Measurements from ENCODE around the gene CLEC18A. TPM values are rescaled to one million over a fixed set of nuclear protein-coding genes. Genes with fewer than 3 reads are reported as not detected.

The CLEC18A gene
- total and polyA plus RNA-seq, 2 donors (not counting 1 experiment from before 2014, with no cell fraction given) = 0.52 to 2.2 TPM

GRCh38 chr16:69924041-69924775 is 26.9 kb upstream of the CLEC18A start:
- POLR2A ChIA-PET = no interaction called here
- H3K9me3 Mint-ChIP-seq (ENCODE audit: insufficient read depth) = no peaks in the 10 kb centered on the region
- H3K27me3 ChIP-seq (replicated peaks in 1 of 4; ENCODE audit: control extremely low read depth in 1 of 4, control insufficient read depth in 3 of 4, insufficient read depth in 4 of 4, low read length in 3 of 4) = no peaks in the 10 kb centered on the region
- no peaks in the 10 kb centered on the region for H3K4me1 Mint-ChIP-seq
- no peak overlapping the region for H3K9ac ChIP-seq (ENCODE audit: low read length)
- H3K4me3 Mint-ChIP-seq = no peak overlapping the region
- no peak for TF ChIP-seq CTCF (IDR thresholded peaks at IDR 0.05)
- TF ChIP-seq EZH2 (IDR thresholded peaks at IDR 0.05; ENCODE audit: borderline replicate concordance, insufficient read depth, low read depth, low read length, poor library complexity, severe bottlenecking) = no peak
- WGBS (ENCODE audit: insufficient coverage) = 100% methylated on average over 2 of the region's 11 CpGs
- ATAC-seq (ENCODE audit: low read depth) (no peak), DNase-seq (no peak)
- peaks cover 0 to 29% of the 10 kb centered on the region in 2 experiments for H3K36me3 ChIP-seq (replicated peaks in 1 of 2; ENCODE audit: control extremely low read depth in 1 of 2, control insufficient read depth in 1 of 2, extremely low read depth in 1 of 2, insufficient read depth in 2 of 2, low read length in 1 of 2)
- no peak overlapping the region for H3K27ac ChIP-seq (ENCODE audit: low read length in 2 of 2)
- intact Hi-C loops (cut with micrococcal nuclease) = no loop called here
- no peaks in the 10 kb centered on the region for H3K79me2 ChIP-seq (ENCODE audit: control insufficient read depth, insufficient read depth, low read length)
- no peak overlapping the region for H3K4me3 ChIP-seq (ENCODE audit: control extremely low read depth in 1 of 5, extremely low read depth in 1 of 5, insufficient read depth in 1 of 5, low read depth in 2 of 5, low read length in 4 of 5)
- no peak overlapping the region for H3K27ac Mint-ChIP-seq
- no peak overlapping the region for H2AFZ ChIP-seq (ENCODE audit: insufficient read depth, low read depth, low read length, poor library complexity, severe bottlenecking)
- H3K4me1 ChIP-seq (ENCODE audit: control insufficient read depth in 2 of 2, insufficient read depth in 2 of 2, low read length in 2 of 2) = no peaks in the 10 kb centered on the region
- CTCF ChIA-PET = interaction anchor here (0.7 kb wide), 1 partner anchor 524 kb away, joined by 5 read pairs; no protein-coding TSS in a partner anchor
- H3K4me2 ChIP-seq (replicated peaks; ENCODE audit: low read depth, low read length, poor library complexity, severe bottlenecking) = no peak overlapping the region
- H4K20me1 ChIP-seq (ENCODE audit: control insufficient read depth, insufficient read depth, low read length, poor library complexity, severe bottlenecking) = no peaks in the 10 kb centered on the region
- no peaks in the 10 kb centered on the region for H3K9me3 ChIP-seq (ENCODE audit: control extremely low read depth in 1 of 3, control insufficient read depth in 2 of 3, insufficient read depth in 1 of 3, low read length in 2 of 3)
- no peaks in the 10 kb centered on the region for H3K27me3 Mint-ChIP-seq

- ATAC-seq (ENCODE audit: low read depth) = no peak
- H2AFZ ChIP-seq (ENCODE audit: insufficient read depth, low read depth, low read length, poor library complexity, severe bottlenecking) = no peak overlapping the region
- TF ChIP-seq EZH2 (IDR thresholded peaks at IDR 0.05; ENCODE audit: borderline replicate concordance, insufficient read depth, low read depth, low read length, poor library complexity, severe bottlenecking) = no peak
- TF ChIP-seq CTCF (IDR thresholded peaks at IDR 0.05) = no peak
- DNase-seq = no peak
- intact Hi-C loops (cut with micrococcal nuclease) = no loop called here
- Mint-ChIP-seq H3K27ac (no peak overlapping the region), H3K4me1 (no peaks in the 10 kb centered on the region), H3K9me3 (ENCODE audit: insufficient read depth) (no peaks in the 10 kb centered on the region), H3K27me3 (no peaks in the 10 kb centered on the region), H3K4me3 (no peak overlapping the region)
- peaks cover 0 to 32% of the 10 kb centered on the region in 2 experiments for H3K36me3 ChIP-seq (replicated peaks in 1 of 2; ENCODE audit: control extremely low read depth in 1 of 2, control insufficient read depth in 1 of 2, extremely low read depth in 1 of 2, insufficient read depth in 2 of 2, low read length in 1 of 2)
- H3K4me2 ChIP-seq (replicated peaks; ENCODE audit: low read depth, low read length, poor library complexity, severe bottlenecking) = no peak overlapping the region
- H3K9ac ChIP-seq (ENCODE audit: low read length) = no peak overlapping the region
- H4K20me1 ChIP-seq (ENCODE audit: control insufficient read depth, insufficient read depth, low read length, poor library complexity, severe bottlenecking) = no peaks in the 10 kb centered on the region
- CTCF ChIA-PET = no interaction called here
- POLR2A ChIA-PET = no interaction called here
- H3K27ac ChIP-seq (ENCODE audit: low read length in 2 of 2) = no peak overlapping the region
- H3K79me2 ChIP-seq (ENCODE audit: control insufficient read depth, insufficient read depth, low read length) = no peaks in the 10 kb centered on the region
- H3K27me3 ChIP-seq (replicated peaks in 1 of 4; ENCODE audit: control extremely low read depth in 1 of 4, control insufficient read depth in 3 of 4, insufficient read depth in 4 of 4, low read length in 3 of 4) = no peaks in the 10 kb centered on the region
- no peak overlapping the region for H3K4me3 ChIP-seq (ENCODE audit: control extremely low read depth in 1 of 5, extremely low read depth in 1 of 5, insufficient read depth in 1 of 5, low read depth in 2 of 5, low read length in 4 of 5)
- 98% methylated on average over 17 of the region's 19 CpGs for WGBS (ENCODE audit: insufficient coverage)
- H3K9me3 ChIP-seq (ENCODE audit: control extremely low read depth in 1 of 3, control insufficient read depth in 2 of 3, insufficient read depth in 1 of 3, low read length in 2 of 3) = no peaks in the 10 kb centered on the region
- no peaks in the 10 kb centered on the region for H3K4me1 ChIP-seq (ENCODE audit: control insufficient read depth in 2 of 2, insufficient read depth in 2 of 2, low read length in 2 of 2)
These were observed 26.4 kb upstream of the CLEC18A start for GRCh38 chr16:69924777-69925191.

Data from B cell (primary cell).